Fibroblast of lung (primary cell): ENCODE measurements around the gene SLC39A10. TPM values are rescaled to one million over a fixed set of nuclear protein-coding genes. Genes with fewer than 3 reads are reported as not detected.
"Not testable (repeated sequence)": the region's sequence is repeated elsewhere in the genome, so short reads cannot be mapped to it uniquely, and the experiment has no call there.

Experiments used
- DNase-seq, 2 donors: peaks; one replicate each; pipeline versions ENCODE4 v3.0.0 to v3.0.0-alpha.2; 2010; ENCODE audit warnings: low read depth in 2 of 2
- H2AFZ ChIP-seq: 2 replicates; pipeline ENCODE4 v1.5.1; 2012; ENCODE audit warnings: low read length, control low read depth, inconsistent platforms
- H3K27ac ChIP-seq: 2 replicates; pipeline ENCODE4 v1.5.1; 2011; ENCODE audit warnings: low read length, control low read depth; ENCODE audit not compliant: insufficient read depth
- H3K27me3 ChIP-seq: 2 replicates; pipeline ENCODE4 v1.5.1; 2011; ENCODE audit warnings: mild to moderate bottlenecking, low read length; ENCODE audit not compliant: control insufficient read depth, insufficient read depth
- H3K36me3 ChIP-seq: 2 replicates; pipeline ENCODE4 v1.5.1; 2011; ENCODE audit warnings: low read length; ENCODE audit not compliant: control insufficient read depth, insufficient read depth
- H3K4me1 ChIP-seq: 2 replicates; pipeline ENCODE4 v1.5.1; 2011; ENCODE audit warnings: low read length; ENCODE audit not compliant: control insufficient read depth, insufficient read depth; ENCODE audit errors: extremely low read depth
- H3K4me2 ChIP-seq: 2 replicates; pipeline ENCODE4 v1.5.1; 2011; ENCODE audit warnings: low read length, control low read depth; ENCODE audit not compliant: insufficient read depth; ENCODE audit errors: extremely low read depth
- H3K4me3 ChIP-seq, 4 experiments: fragments of 200-600 bp in 1 of 4; sonication (generic) in 1 of 4; replicated peaks in 1 of 4; 2 replicates each; pipeline ENCODE4 v1.5.1; 2011 to 2016; ENCODE audit warnings: low read length in 4 of 4, low read depth in 3 of 4, mild to moderate bottlenecking in 3 of 4, control low read depth in 2 of 4, inconsistent platforms in 1 of 4, mixed read lengths in 1 of 4; ENCODE audit not compliant: insufficient read depth in 1 of 4; ENCODE audit errors: control extremely low read depth in 1 of 4
- H3K79me2 ChIP-seq: 2 replicates; pipeline ENCODE4 v1.5.1; 2012; ENCODE audit warnings: mild to moderate bottlenecking, low read length, inconsistent platforms; ENCODE audit not compliant: control insufficient read depth, insufficient read depth
- H3K9ac ChIP-seq: 2 replicates; pipeline ENCODE4 v1.5.1; 2011; ENCODE audit warnings: mild to moderate bottlenecking, low read length, control low read depth; ENCODE audit not compliant: insufficient read depth
- H3K9me3 ChIP-seq: 2 replicates; pipeline ENCODE4 v1.5.1; 2012; ENCODE audit warnings: low read depth, low read length; ENCODE audit not compliant: control insufficient read depth, insufficient read depth
- H4K20me1 ChIP-seq: 2 replicates; pipeline ENCODE4 v1.5.1; 2011; ENCODE audit warnings: low read length; ENCODE audit not compliant: control insufficient read depth, insufficient read depth; ENCODE audit errors: extremely low read depth
- CTCF ChIP-seq, 2 donors: IDR thresholded peaks in 1 of 2; conservative IDR thresholded peaks in 1 of 2; 1 replicate in 1 of 2; 2 replicates in 1 of 2; pipeline ENCODE4 v1.5.1; 2011 to 2012; ENCODE audit warnings: low read length in 2 of 2, control low read depth in 1 of 2, inconsistent platforms in 1 of 2, low read depth in 1 of 2, mild to moderate bottlenecking in 1 of 2
- EZH2 ChIP-seq: IDR thresholded peaks from 2 replicates; pipeline ENCODE4 v1.5.1; 2012; ENCODE audit warnings: low read length, control low read depth, mild to moderate bottlenecking; ENCODE audit errors: missing control alignments
- polyA plus RNA-seq, 2 donors: library from polyadenylated mRNA; depleted of rRNA in 1 of 2; stranded (reverse) in 1 of 2; unstranded in 1 of 2; fragments of >200 nt; gene quantifications; 2 replicates each; pipeline ENCODE4 v1.2.1, GENCODE V29; 2011 to 2012; ENCODE audit warnings: missing spikeins in 1 of 2
- total RNA-seq: library from RNA; depleted of rRNA; stranded (reverse); fragments of >200 nt; gene quantifications from 2 replicates; pipeline ENCODE4 v1.2.1, GENCODE V29; 2014

The SLC39A10 gene
- total and polyA plus RNA-seq, 2 donors (not counting 1 experiment from before 2014, with no cell fraction given) = 36.9 to 77.0 TPM

- Histone ChIP-seq H3K36me3 (no peaks in the 10 kb centered on the region), H3K27ac (no peak overlapping the region), H3K27me3 (no peaks in the 10 kb centered on the region), H3K79me2 (peaks cover 55% of the 10 kb centered on the region), H4K20me1 (no peaks in the 10 kb centered on the region), H3K9me3 (no peaks in the 10 kb centered on the region), H2AFZ (no peak overlapping the region), H3K4me2 (no peak overlapping the region), H3K4me3 (no peak overlapping the region), H3K9ac (no peak overlapping the region), H3K4me1 (peaks cover 9% of the 10 kb centered on the region)
- no peak for DNase-seq
- TF ChIP-seq EZH2 (no peak), CTCF (conservative IDR thresholded peaks at IDR 0.05 in 1 of 2, IDR thresholded peaks at IDR 0.05 in 1 of 2; ENCODE audit: low read depth in 1 of 2, low read length in 2 of 2) (no peak)
Observed at GRCh38 chr2:195662138-195662537, 5.1 kb downstream of the SLC39A10 start.

GRCh38 chr2:195663007-195663406 is 6.0 kb downstream of the SLC39A10 start:
- Histone ChIP-seq H4K20me1 (no peaks in the 10 kb centered on the region), H3K9ac (no peak overlapping the region), H3K4me3 (no peak overlapping the region), H3K27me3 (no peaks in the 10 kb centered on the region), H2AFZ (no peak overlapping the region), H3K27ac (no peak overlapping the region), H3K36me3 (no peaks in the 10 kb centered on the region), H3K4me1 (peaks cover 9% of the 10 kb centered on the region), H3K9me3 (no peaks in the 10 kb centered on the region), H3K79me2 (peaks cover 48% of the 10 kb centered on the region), H3K4me2 (no peak overlapping the region)
- DNase-seq = no peak
- TF ChIP-seq EZH2 = no peak
- TF ChIP-seq CTCF (conservative IDR thresholded peaks at IDR 0.05 in 1 of 2, IDR thresholded peaks at IDR 0.05 in 1 of 2; ENCODE audit: low read depth in 1 of 2, low read length in 2 of 2) = no peak

GRCh38 chr2:195664528-195664927 is 7.5 kb downstream of the SLC39A10 start:
- H3K4me2 ChIP-seq = no peak overlapping the region
- TF ChIP-seq EZH2 = no peak
- peak in 1 of 2 donors; percentile 34 for TF ChIP-seq CTCF (conservative IDR thresholded peaks at IDR 0.05 in 1 of 2, IDR thresholded peaks at IDR 0.05 in 1 of 2; ENCODE audit: low read depth in 1 of 2, low read length in 2 of 2)
- no peak overlapping the region for H2AFZ ChIP-seq
- no peak overlapping the region for H3K9ac ChIP-seq
- peak in 1 of 2 donors; percentile 68 for DNase-seq
- no peaks in the 10 kb centered on the region for H3K27me3 ChIP-seq
- no peaks in the 10 kb centered on the region for H3K9me3 ChIP-seq
- no peak overlapping the region for H3K27ac ChIP-seq
- H3K79me2 ChIP-seq = peaks cover 33% of the 10 kb centered on the region
- no peaks in the 10 kb centered on the region for H3K36me3 ChIP-seq
- no peaks in the 10 kb centered on the region for H4K20me1 ChIP-seq
- H3K4me1 ChIP-seq = peaks cover 9% of the 10 kb centered on the region
- no peak overlapping the region for H3K4me3 ChIP-seq

- not testable (repeated sequence) for H3K27ac ChIP-seq, H2AFZ ChIP-seq, H3K4me2 ChIP-seq, H4K20me1 ChIP-seq, H3K27me3 ChIP-seq, H3K4me3 ChIP-seq, H3K36me3 ChIP-seq, DNase-seq, H3K4me1 ChIP-seq, H3K9me3 ChIP-seq, H3K9ac ChIP-seq
- peaks cover 27% of the 10 kb centered on the region for H3K79me2 ChIP-seq
Observed at GRCh38 chr2:195665153-195665552, 8.1 kb downstream of the SLC39A10 start.
